ENCODE results near the gene PPIL4. TPM values are rescaled to one million over a fixed set of nuclear protein-coding genes. Genes with fewer than 3 reads are reported as not detected.

Gene PPIL4
- total RNA-seq, 1 experiment from 2014 or later, result 27.7 TPM

DNA sequence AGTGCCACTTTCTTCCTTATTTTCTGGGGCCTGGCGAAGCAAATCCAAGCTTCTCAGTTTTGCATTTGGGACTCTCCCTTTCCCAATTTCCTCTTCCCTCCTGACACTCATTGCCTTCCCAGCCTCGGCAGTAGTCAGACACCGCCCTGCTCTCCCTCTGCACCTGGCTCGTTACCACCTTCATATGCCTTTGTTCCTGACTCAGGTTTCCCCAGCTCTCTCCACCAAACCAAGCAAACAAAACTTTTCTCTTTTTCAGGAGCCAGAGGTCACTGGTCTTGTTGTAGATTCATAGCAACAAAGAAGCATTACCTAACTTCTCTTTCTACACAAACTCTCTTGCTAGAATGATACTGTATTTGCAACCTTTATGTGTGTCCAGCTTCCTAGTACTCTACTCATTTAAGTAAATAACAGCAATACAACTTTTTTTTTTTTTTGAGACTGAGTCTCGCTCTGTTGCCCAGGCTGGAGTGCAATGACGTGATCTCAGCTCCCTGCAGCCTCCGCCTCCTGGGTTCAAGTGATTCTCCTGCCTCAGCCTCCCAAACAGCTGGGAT lies 52.0 kb downstream of the PPIL4 start:
- no peaks in the 10 kb centered on the region for H3K36me3 Mint-ChIP-seq
- no peaks in the 10 kb centered on the region for H3K4me1 Mint-ChIP-seq
- DNase-seq (ENCODE audit: low spot score) (no peak), ATAC-seq (no peak)
- ChIA-PET CTCF (no interaction called here), POLR2A (no interaction called here)
- H3K4me3 Mint-ChIP-seq, result no peak overlapping the region
- no peaks in the 10 kb centered on the region for H3K27me3 Mint-ChIP-seq (ENCODE audit: low read depth)
- H3K9me3 Mint-ChIP-seq, result no peaks in the 10 kb centered on the region
- H3K27ac Mint-ChIP-seq, result no peak overlapping the region
- TF ChIP-seq ZNF396 (CRISPR knock-in tag; IDR thresholded peaks at IDR 0.05; ENCODE audit: borderline replicate concordance), result no peak
- TF ChIP-seq ZNF121 (CRISPR knock-in tag; IDR thresholded peaks at IDR 0.05), result no peak
- TF ChIP-seq ELF4 (CRISPR knock-in tag; IDR thresholded peaks at IDR 0.05; ENCODE audit: low read depth), result no peak
- no peak for TF ChIP-seq NR1H2 (CRISPR knock-in tag; IDR thresholded peaks at IDR 0.05)
- TF ChIP-seq, protein P1, sequence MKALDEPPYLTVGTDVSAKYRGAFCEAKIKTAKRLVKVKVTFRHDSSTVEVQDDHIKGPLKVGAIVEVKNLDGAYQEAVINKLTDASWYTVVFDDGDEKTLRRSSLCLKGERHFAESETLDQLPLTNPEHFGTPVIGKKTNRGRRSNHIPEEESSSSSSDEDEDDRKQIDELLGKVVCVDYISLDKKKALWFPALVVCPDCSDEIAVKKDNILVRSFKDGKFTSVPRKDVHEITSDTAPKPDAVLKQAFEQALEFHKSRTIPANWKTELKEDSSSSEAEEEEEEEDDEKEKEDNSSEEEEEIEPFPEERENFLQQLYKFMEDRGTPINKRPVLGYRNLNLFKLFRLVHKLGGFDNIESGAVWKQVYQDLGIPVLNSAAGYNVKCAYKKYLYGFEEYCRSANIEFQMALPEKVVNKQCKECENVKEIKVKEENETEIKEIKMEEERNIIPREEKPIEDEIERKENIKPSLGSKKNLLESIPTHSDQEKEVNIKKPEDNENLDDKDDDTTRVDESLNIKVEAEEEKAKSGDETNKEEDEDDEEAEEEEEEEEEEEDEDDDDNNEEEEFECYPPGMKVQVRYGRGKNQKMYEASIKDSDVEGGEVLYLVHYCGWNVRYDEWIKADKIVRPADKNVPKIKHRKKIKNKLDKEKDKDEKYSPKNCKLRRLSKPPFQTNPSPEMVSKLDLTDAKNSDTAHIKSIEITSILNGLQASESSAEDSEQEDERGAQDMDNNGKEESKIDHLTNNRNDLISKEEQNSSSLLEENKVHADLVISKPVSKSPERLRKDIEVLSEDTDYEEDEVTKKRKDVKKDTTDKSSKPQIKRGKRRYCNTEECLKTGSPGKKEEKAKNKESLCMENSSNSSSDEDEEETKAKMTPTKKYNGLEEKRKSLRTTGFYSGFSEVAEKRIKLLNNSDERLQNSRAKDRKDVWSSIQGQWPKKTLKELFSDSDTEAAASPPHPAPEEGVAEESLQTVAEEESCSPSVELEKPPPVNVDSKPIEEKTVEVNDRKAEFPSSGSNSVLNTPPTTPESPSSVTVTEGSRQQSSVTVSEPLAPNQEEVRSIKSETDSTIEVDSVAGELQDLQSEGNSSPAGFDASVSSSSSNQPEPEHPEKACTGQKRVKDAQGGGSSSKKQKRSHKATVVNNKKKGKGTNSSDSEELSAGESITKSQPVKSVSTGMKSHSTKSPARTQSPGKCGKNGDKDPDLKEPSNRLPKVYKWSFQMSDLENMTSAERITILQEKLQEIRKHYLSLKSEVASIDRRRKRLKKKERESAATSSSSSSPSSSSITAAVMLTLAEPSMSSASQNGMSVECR (CRISPR knock-in tag; IDR thresholded peaks at IDR 0.05; ENCODE audit: borderline replicate concordance), result no peak
- TF ChIP-seq CBFB (CRISPR knock-in tag; IDR thresholded peaks at IDR 0.05; ENCODE audit: low read depth), result no peak
- TF ChIP-seq PRDM15 (CRISPR knock-in tag; IDR thresholded peaks at IDR 0.05), result no peak
- no peak for TF ChIP-seq RORB (CRISPR knock-in tag; IDR thresholded peaks at IDR 0.05)
- no peak for TF ChIP-seq EMX1 (CRISPR knock-in tag; IDR thresholded peaks at IDR 0.05)

DNA sequence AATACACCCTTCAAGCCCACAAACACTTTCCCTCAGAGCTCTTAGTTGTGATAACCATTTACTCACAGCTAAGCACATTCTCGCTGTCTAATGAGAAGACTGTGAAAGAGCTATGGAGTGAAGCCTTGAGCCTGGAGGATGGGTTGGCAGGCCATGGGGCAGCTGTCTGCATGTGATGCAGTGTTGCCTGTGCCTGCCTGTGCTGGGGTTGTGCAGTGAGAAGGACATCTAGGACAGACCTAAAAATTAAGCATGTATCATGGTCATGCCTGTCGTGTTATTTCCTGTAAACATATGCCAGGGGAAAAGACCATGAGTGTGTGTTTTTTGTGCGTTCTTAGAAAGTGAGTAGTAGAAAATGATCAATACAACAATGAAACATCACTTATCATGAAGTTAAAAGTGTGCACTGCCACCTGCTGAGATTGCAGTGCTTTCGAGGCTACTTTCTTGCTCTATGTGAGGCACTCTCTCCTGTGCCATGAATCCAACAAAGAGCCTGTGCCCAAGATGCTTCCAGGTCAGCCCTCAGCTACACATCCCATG lies 53.0 kb downstream of the PPIL4 start:
- no peak for DNase-seq (ENCODE audit: low spot score)
- POLR2A ChIA-PET, result no interaction called here
- Mint-ChIP-seq H3K27me3 (ENCODE audit: low read depth) (no peaks in the 10 kb centered on the region), H3K36me3 (no peaks in the 10 kb centered on the region), H3K27ac (no peak overlapping the region), H3K9me3 (no peaks in the 10 kb centered on the region), H3K4me3 (no peak overlapping the region), H3K4me1 (no peaks in the 10 kb centered on the region)
- ATAC-seq, result no peak
- TF ChIP-seq ZNF138 (CRISPR knock-in tag; conservative IDR thresholded peaks at IDR 0.05), result no peak
- TF ChIP-seq SP1 (CRISPR knock-in tag; conservative IDR thresholded peaks at IDR 0.05), result no peak
- no peak for TF ChIP-seq GRHL2 (CRISPR knock-in tag; IDR thresholded peaks at IDR 0.05; ENCODE audit: insufficient replicate concordance, severe bottlenecking)
- TF ChIP-seq, protein P2, sequence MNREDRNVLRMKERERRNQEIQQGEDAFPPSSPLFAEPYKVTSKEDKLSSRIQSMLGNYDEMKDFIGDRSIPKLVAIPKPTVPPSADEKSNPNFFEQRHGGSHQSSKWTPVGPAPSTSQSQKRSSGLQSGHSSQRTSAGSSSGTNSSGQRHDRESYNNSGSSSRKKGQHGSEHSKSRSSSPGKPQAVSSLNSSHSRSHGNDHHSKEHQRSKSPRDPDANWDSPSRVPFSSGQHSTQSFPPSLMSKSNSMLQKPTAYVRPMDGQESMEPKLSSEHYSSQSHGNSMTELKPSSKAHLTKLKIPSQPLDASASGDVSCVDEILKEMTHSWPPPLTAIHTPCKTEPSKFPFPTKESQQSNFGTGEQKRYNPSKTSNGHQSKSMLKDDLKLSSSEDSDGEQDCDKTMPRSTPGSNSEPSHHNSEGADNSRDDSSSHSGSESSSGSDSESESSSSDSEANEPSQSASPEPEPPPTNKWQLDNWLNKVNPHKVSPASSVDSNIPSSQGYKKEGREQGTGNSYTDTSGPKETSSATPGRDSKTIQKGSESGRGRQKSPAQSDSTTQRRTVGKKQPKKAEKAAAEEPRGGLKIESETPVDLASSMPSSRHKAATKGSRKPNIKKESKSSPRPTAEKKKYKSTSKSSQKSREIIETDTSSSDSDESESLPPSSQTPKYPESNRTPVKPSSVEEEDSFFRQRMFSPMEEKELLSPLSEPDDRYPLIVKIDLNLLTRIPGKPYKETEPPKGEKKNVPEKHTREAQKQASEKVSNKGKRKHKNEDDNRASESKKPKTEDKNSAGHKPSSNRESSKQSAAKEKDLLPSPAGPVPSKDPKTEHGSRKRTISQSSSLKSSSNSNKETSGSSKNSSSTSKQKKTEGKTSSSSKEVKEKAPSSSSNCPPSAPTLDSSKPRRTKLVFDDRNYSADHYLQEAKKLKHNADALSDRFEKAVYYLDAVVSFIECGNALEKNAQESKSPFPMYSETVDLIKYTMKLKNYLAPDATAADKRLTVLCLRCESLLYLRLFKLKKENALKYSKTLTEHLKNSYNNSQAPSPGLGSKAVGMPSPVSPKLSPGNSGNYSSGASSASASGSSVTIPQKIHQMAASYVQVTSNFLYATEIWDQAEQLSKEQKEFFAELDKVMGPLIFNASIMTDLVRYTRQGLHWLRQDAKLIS (CRISPR knock-in tag; IDR thresholded peaks at IDR 0.05; ENCODE audit: borderline replicate concordance), result no peak
- TF ChIP-seq KAT7 (CRISPR knock-in tag; IDR thresholded peaks at IDR 0.05; ENCODE audit: borderline replicate concordance), result no peak
- no peak for TF ChIP-seq HMGA2 (CRISPR knock-in tag; IDR thresholded peaks at IDR 0.05)
- TF ChIP-seq ZNF423 (CRISPR knock-in tag; IDR thresholded peaks at IDR 0.05), result no peak
- no peak for TF ChIP-seq ZNF317 (CRISPR knock-in tag; IDR thresholded peaks at IDR 0.05; ENCODE audit: borderline replicate concordance, low read depth)
- no peak for TF ChIP-seq ZMAT4 (CRISPR knock-in tag; IDR thresholded peaks at IDR 0.05)
- no peak for TF ChIP-seq GABPB1 (CRISPR knock-in tag; IDR thresholded peaks at IDR 0.05)
- TF ChIP-seq JAZF1 (CRISPR knock-in tag; IDR thresholded peaks at IDR 0.05), result no peak
- no peak for TF ChIP-seq RORB (CRISPR knock-in tag; IDR thresholded peaks at IDR 0.05)
- CTCF ChIA-PET, result no interaction called here

All from WTC11 (cell line).